ENCODE data around the gene TYK2.

The TYK2 gene

GRCh38 chr19:10309423-10309822, 70.9 kb downstream of the TYK2 start, which contains the start of gene ZGLP1:
Gene ZGLP1 (minus strand): TSS chr19:10309815.
- no peak for DNase-seq (ENCODE audit: low read depth)

- DNase-seq (ENCODE audit: low read depth) = no peak
Measured at GRCh38 chr19:10306327-10306726, 74.0 kb downstream of the TYK2 start.

- DNase-seq (ENCODE audit: low read depth) = no peak
Measured at GRCh38 chr19:10305139-10305806, 75.1 kb downstream of the TYK2 start.

Data from HS-27A (cell line).